ENCODE data around the gene FSTL4.

FSTL4 gene

DNA sequence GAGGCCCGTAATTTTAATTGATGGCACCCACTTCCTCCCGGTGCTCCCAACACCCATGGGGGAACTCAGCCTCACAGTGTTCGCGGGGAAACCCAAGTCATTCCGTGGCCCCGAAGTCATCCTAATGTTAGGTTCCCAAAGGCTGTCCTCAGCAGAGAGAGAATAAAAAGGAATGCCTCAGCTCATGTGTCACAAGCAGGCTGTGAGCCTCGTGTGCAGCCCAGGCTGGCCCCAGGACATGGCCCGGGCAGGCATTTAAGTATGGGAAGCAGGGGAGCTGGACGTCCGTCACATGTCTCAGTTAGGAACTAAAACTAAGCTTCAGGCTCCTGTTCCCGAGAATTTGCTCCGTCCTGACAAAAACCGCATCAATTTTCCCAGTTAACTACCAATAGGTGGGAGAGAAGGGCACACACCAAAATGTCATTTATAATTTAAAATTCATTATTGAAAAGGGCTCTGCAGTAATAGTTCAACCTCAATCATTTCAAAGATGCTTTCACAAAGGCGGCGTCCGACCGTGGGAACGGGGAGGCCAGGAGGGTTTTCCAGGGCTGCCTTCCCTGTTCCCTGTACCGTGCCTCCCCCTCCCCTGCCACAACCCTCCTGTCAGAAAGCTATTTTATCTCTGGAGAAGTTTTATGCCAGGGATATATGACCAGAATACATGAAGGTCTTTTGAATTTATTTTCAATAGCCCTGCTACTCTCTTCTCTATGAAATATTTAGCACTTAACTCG is 137.3 kb downstream of the FSTL4 start:
- no peak for DNase-seq

DNA sequence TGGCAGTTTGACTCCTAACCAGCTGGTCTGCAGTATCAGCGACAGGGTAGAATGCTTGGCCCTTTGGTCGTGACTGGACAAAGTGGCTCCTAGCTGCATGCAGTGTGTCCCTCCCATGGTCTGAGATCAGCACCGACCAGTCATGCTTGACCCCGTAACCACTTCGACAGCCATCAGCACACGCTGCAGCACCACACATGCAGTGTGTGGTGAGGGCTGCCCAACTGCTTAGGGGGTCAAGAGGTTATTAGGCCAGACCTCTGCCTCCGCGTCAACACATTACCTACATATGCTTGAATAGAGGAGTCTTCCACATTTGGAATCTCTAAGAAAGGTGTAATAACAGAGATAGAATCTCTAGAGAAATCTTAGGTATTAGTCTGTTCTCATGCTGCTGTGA is 139.1 kb downstream of the FSTL4 start:
- no peak for DNase-seq

DNA sequence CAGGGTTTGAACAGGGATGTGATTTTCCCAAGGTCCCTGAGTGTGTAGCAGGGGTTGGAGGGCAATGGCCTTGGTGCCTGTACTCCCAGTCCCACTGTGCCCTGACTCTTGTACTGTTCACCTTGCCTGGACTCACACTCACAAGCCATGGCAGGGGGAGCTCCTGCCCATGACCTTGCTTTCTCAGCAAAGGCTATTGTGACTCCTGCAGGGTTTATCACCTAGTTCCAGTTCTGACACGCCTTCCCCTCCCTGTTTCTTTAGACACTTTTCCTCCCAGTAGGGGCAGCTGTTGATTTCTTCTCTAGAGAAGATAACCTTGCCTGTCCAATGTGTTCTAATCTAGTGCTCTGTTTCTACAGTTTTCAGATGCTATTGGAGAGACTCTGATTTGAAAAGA is 139.5 kb downstream of the FSTL4 start:
- DNase-seq: no peak

DNA sequence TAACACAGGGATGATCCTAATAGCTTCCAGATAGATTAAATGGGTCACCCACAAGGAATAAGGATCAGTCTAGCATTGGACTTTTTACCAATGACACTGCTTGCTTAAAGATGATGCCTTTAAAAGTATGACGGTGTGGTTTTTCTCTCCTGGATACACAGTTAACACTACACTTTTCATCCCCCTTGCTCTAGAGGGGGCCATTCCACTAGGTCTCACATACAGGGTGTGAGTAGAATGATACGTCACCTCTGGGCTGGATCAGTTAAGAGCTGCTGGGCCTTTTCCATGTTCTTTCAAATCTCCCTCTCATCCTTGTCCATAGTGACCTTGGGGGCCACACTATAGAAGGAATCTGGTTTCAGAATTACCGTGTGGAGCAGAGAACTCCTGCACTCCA is 140.6 kb downstream of the FSTL4 start:
- no peak for DNase-seq

DNA sequence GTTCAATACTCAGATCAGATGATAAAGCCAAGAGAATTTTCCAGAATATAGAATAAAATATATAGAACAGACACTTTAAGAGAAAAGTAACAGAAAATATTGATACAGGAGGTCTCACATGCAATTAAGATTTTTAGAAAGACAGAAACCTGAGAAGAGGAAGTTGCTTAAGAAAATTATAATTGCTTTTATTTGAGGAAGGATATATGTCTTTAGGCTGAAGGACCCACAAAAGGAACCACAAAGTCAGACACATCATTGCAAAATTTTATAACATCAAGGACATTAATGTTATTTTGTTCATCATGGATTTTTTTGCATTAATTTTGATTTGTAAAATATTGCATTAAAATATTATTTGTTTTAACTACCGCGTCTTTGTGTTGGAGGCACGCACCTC is 141.5 kb downstream of the FSTL4 start:
- DNase-seq: no peak

DNA sequence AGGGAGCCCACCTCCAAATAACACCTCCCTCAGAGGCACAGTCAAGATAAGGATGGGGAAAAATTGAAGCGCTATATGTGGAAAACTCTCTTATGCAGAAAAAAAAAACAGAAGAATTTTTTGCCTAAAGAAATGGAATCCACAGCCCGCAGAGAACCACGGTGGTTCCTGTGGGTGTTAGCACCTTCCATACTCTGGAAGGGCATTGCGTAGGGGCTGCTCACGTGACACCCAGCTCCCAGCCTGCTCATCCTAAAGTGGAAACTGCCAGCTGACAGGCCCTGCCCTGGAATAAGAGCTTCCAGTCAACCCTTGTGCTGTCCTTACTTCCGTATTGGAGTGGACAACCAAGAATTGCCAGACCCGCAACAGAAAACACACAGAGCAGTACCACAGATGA is 142.5 kb downstream of the FSTL4 start:
- DNase-seq: no peak

DNA sequence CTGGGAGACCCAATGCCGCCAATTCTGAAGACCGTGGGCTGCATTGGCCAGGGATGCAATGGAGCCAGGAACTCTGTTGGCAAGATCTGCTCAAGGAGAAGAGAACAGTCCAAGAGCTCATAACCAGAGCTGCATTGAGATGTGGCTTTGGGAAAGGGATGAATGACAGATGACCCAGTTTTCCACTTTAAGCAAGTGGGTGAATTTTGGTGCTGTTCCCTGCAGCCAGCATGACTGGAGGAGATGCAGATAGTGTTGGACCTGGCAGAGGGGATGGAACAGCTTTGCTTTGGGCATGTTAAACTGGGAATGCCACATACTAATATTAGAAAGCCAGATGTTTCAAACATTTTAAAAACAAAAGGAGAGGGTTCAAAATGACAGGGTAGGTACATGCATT is 143.1 kb downstream of the FSTL4 start:
- DNase-seq: no peak

DNA sequence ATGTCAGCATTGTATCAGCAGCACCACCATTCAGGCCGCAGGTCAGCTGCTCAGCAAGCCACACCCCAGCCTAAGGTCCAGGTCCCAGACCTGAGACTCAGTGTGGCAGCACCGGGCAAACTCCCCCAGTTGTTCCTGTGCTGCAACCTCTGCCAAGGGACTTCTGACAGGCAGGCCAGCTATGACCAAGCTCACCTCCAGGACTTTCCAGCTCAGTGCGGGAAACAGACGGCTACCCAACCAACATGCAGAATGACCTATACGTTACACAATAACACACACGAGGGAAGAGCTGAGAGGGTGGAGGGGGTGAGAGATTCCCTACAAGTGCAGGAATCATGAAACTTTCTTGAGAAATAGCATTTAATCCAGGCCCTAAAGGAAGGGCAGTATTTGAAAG is 143.7 kb downstream of the FSTL4 start:
- DNase-seq: no peak

DNA sequence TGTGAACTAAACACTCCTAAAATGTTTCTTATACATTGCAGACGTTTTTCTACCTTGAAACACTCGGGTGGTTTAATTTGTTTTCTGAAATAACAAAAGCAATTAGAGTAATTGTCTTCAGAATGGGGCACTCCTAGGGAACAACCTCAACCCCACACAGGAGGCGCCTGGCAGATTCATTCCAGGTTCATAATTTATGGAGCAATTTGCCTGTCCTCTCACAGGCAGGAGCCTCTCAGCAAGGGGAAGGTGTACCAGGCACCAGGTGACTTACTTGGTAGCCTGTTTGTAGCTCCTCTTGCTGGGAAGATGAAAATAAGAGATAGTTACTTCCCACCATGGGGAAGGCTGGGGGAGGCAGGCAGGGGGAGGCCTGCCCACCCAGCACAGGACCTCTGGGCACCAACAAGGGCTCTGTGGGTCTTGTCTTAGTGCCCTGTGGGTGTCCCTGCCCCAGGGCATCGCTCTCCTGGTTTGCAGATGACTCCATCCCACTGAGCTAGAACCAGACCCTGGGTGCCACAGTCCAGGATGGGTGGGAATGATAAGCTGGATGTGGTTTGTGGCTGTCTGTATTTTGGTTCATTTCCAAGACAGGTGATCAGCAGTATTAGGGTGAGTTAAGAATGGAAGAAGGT is 144.4 kb downstream of the FSTL4 start:
- no peak for DNase-seq

DNA sequence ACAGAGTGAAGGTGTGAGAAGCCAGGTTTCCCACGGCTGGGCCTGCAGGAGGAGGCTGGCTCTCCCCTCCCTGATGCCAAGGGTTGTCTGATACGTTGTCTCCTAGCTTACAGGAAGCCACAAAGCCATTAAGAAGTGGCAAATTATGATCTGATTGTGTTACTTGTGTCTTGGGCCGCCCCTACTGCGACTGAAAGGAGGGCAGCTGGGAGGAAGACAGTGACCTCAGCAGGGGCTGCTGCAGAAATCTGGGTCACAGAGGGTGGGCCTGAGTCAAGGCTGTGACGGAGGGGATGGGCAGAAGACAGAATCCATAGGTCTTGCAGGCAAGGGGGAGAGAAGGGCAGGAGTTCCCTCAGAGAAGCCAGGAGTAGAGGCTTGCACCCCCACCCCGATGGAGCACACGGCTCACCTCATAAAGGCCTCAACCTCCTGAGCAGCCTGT is 145.0 kb downstream of the FSTL4 start:
- DNase-seq: no peak

DNA sequence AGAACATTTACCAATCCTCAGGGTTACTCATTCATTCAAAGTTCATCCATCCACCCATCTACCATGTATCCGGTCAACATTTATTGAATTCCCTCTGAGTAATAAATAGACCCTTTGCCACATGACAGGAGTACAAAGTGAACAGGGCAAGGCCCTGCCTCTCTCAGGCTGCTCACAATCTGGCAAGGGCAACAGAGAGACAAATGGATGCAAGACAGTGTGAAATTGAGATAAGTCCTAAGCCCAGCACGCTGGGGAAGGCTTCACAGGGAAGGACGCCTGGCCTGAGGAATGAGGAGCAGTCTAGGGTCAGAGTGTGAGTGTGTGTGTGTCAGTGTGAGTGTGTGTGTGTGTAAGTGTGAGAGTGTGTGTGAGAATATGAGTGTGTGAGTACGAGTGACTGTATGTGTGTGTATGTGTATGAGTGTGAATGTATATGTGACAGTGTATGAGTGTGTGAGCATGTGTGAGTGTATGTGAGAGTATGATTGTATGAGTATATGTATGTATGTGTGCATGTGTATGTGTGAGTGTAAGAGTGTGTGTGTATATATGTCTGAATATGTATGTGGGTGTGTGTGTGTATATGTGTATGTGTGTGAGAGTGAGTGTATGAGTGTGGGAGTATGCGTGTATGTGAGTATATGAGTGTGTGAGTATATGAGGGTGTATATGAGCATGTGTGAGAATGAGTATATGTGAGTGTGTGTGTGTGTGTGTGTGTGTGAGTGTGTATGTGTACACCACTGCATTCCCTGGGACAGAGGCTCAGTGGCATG is 145.6 kb downstream of the FSTL4 start:
- DNase-seq: no peak

DNA sequence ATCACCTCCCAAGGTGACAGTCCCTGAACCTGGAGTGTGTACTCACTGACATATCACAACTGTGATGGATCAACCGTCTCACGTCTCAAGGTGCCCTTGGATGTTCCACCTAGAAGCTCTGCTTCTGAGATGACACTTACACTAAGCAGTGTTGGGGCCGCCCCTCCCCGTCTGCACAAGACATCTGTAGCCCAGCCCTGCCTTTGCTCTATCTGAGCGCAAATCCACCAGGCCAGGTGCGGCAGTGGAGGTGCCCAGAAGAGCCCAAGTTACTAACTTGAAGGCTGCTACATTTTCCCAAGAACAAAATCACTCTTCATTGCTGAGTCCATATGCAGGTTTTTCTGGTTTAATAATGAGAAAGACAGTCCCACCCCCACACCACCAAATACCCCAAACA is 148.3 kb downstream of the FSTL4 start:
- no peak for DNase-seq

DNA sequence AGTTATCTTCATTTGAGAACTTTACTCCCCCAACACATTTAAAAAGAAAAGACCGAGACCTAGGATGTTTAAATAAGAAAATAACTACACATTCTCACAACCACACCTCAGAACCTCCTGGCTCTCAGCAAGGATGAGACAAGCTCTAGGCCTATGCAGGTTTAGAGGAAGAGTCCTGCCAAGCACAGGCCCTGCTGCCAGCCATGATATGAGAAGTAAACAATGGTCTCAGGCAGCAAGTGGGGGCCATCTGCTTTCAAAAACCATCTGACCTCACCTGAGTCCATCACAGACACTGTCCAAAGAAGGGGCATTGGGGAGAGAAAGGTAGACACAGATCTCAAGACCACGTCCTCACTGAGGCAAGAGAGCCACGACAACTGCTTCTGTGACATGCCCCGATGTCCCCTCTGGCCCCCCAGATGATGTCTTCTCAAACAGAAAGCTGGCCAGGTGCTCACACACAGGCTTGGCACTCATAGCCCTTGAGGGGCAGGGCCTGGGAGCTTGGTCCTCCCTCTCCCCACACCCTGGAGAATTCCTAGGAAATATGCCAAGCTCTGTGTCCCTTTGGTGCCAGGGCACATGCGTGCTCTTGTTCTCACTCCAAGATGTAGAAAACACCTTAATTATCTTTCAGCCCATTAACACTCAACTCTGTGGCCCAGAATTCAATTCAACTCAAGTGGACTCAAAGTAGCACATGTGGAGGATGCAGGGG is 150.4 kb downstream of the FSTL4 start:
- no peak for DNase-seq

DNA sequence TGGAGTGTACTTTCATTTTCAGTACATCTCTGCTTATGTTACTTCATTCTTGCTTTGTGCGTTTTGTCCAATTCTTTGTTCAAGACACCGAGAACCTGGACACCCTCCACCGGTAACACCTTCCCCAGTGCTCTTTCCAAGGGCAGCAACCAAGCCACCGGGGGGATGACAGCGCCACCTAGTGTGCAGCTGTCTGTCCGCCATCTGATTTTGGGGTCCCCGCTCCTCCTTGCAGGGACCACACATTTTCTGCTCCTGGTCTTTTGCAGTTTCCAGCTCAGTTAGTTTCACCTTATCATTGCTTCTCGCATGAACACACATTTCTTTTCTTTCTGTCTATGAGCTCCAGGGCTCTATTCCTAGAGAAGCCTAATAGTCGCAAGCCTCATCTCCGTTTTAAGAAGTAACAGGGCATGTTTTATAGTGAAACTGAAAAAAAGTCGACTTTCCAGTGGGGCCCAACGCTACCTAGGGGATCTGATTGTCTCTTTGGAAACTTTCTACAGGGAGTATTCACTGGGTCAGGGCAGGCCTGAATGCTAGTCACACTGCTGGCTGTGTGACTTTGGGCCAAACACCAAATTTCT is 152.1 kb downstream of the FSTL4 start:
- no peak for DNase-seq

DNA sequence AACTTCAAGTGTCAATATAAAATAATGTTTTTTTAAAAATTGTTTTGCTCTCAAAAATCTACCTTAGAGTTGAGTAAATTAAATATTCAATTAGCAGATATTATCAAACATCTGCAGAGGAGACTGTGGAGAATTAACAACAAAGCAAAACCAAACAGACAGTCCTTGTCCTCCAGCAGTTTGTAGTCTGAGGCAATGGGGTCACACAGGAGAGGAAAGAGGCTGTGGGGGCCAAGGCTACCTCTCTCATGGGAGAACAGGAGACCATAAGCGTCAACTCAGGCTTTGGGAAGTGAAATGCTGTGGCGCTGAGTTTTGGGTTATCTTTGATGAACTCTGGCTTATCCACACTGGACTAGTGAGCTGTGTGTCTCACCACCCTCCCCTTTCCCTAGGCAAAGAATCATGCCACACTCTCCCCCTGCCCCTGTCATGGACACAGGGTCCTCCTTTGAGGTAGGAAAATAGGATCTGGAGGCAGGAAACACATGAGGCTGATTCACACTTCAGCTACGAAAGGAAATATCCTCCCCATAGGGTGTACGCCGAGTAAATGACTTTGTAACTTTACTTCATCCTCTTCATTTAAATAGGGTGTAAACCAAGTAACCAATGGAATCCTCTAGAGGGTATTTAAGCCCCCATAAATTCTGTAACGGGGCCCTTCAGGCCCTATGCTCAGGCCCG is 152.7 kb downstream of the FSTL4 start:
- no peak for DNase-seq

DNA sequence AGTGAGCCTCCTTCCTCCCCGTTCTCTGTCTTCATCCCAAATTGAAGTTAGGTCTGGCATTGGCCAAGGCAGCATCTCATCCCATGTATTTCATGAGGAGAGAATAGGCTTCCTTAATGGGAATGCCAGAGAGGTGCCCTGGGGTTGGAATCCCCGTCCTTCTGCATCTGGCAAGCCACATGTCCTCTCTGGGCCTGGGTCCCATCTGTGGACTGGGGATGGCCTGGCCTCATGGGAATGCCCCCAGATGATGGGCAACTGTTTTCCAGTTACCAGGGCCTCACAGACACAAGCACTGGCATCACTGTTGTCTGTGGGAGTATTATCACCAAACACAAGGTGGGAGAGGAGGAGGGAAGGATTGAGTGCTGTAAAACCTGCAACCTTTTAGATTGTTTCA is 153.9 kb downstream of the FSTL4 start:
- no peak for DNase-seq

DNA sequence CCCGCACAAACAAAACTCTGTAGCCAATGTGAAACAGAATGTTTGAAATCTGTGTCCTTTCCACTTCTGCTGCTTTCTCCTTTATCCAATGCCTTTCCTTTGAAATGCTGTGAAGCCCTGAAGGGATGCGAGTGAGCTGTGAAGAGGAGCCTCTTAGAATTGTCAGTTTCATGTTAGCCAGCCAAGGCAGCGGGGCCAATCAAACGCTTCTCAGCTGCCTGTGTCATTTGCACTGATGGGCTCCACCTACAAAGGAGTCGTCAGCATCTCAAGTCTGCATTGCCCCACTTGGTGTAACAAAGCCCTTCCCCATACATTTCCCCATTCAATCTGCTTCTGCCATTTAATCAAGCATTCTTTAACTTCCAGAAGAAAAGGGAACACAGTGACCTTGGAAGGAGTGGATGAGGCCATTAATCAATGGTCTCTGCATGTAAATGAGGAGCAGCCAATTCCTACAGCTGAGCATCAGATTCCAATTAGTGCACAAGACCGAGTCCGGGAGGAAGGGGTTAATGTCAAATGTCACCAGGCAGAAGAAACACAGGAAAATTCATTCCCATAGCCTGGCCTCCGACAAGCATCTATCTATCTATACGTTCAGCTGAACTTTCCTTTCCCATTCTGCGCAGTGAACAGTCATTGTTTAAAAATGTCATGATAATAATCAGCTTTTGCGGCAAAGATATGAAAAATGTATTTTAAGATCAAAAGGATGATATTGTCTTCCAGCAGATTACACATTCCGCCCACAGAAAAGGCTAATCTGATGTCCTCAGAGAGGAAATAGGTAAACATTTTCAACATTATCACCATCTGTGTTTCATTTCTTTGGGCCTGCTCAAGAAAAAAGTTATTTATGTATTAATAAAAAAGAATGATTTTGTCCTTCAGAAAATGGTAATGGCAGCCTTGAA is 154.6 kb downstream of the FSTL4 start:
- DNase-seq: no peak

DNA sequence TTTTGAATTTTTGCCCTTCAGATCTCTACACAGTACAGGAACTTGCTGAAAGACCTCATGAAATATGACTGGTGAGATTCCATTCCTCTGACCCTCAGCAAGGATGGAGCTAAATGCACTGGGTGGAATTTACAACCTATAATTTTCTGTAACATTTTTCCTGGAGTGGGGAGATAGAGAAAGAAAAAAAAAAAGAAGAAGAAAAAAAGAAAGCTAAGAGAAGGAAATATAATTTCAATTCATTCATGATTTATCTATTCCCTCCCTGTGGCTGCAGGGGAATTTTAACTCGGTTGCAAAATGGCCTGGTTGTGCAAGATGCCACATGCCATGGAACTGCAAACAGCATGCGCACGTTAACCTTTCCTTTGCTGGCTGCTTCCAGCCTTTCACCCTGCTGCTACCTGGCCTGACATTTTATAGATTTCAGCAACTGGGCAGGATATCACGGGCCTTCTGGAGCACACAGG is 155.4 kb downstream of the FSTL4 start:
- DNase-seq: no peak

DNA sequence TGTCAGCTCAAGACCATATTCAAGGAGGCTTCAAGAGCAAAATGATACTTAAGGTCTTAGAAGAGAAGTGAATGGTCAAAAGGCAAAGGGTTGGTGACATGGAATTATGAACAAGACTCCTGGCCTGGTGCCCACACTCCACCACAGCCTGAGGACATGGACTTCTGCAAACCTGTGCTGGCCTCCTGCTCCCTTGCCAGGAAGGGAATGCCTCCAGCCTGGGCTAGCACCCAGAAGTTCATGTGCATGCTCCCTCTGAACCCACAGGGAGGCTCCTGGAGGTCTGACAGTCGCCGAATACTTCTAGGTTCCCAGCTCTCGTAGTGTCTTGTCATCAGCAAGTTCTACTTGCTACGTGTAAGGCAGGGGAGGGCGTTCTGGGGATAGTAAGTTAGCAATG is 156.7 kb downstream of the FSTL4 start:
- no peak for DNase-seq

DNA sequence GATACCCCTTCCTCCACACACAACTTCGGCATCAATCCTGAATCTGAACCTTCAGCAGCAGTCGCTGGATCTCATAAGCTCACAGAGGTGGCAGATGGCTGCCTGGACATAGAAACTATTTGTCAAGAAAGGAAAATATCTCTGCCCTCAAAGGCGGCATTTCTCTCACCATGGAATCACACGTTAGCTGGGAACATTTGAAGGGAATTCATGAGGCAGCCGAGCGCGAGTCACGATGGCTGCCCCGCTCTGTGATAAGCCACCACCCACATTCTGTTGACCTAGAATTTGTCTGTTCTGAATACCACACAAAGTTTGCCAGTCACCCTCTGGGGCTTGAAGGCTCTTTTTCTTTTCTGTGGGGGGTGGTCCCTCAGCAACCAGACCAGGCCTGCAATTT is 157.9 kb downstream of the FSTL4 start:
- DNase-seq: no peak

DNA sequence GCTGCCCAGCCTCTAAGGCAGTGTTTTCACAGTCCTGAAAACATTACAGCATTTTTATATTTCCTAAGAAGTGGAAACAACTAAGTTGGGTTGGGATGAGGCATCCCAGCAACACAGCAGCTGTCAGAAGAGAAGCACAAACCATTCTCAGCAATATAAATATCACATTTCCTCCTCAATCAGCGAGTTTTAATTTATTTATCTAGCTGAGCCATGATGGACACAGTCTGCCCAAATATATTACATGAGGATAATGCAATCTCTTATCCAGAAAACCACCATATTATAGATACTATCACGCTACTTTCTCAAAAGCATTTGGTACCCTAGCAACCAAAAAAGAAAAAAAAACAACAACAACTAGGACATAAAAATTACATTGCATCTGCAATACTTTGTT is 158.5 kb downstream of the FSTL4 start:
- no peak for DNase-seq

Measured in NCI-H1436 treated with DMSO at 0.1 percent for 48 hours (cell line).